HUDEP-2 (cell line): ENCODE measurements around the gene EFCAB11.

Source experiments
- DNase-seq, 76 experiments: peaks; one replicate each; lab custom pipeline; 2025; ENCODE audit not compliant: unreplicated experiment in 76 of 76; lab: John Stamatoyannopoulos, UW

Gene EFCAB11

GRCh38 chr14:89828471-89829165 lies 125.9 kb downstream of the EFCAB11 start:
- no peak for DNase-seq

GRCh38 chr14:89827265-89827664 lies 127.3 kb downstream of the EFCAB11 start:
- no peak for DNase-seq

GRCh38 chr14:89826596-89826995 lies 127.9 kb downstream of the EFCAB11 start:
- DNase-seq = no peak

- no peak for DNase-seq
Measured at GRCh38 chr14:89823743-89824142, 130.8 kb downstream of the EFCAB11 start.

- DNase-seq = no peak
Measured at GRCh38 chr14:89814126-89814525, 140.4 kb downstream of the EFCAB11 start.

GRCh38 chr14:89813617-89814031 lies 140.9 kb downstream of the EFCAB11 start:
- no peak for DNase-seq

- no peak for DNase-seq
Measured at GRCh38 chr14:89811954-89812575, 142.5 kb downstream of the EFCAB11 start.

- no peak for DNase-seq
Measured at GRCh38 chr14:89810101-89810500, 144.4 kb downstream of the EFCAB11 start.

- no peak for DNase-seq
Measured at GRCh38 chr14:89807892-89808291, 146.6 kb downstream of the EFCAB11 start.

GRCh38 chr14:89807151-89807550 lies 147.4 kb downstream of the EFCAB11 start:
- no peak for DNase-seq

GRCh38 chr14:89806451-89806850 lies 148.1 kb downstream of the EFCAB11 start:
- DNase-seq = no peak

GRCh38 chr14:89805501-89805900 lies 149.0 kb downstream of the EFCAB11 start:
- no peak for DNase-seq

GRCh38 chr14:89803542-89803941 lies 151.0 kb downstream of the EFCAB11 start:
- no peak for DNase-seq

GRCh38 chr14:89801136-89801535 lies 153.4 kb downstream of the EFCAB11 start:
- no peak for DNase-seq

GRCh38 chr14:89798212-89798773 lies 156.2 kb downstream of the EFCAB11 start:
- DNase-seq = no peak

GRCh38 chr14:89797148-89797547 lies 157.4 kb downstream of the EFCAB11 start:
- DNase-seq = no peak

GRCh38 chr14:89794096-89794495 lies 160.4 kb downstream of the EFCAB11 start:
- DNase-seq = no peak

- DNase-seq = no peak
Measured at GRCh38 chr14:89793367-89793716, 161.2 kb downstream of the EFCAB11 start.

GRCh38 chr14:89792489-89793366 lies 161.8 kb downstream of the EFCAB11 start:
- DNase-seq = no peak

- no peak for DNase-seq
Measured at GRCh38 chr14:89787525-89787924, 167.0 kb downstream of the EFCAB11 start.

GRCh38 chr14:89781046-89781445 lies 173.5 kb downstream of the EFCAB11 start:
- DNase-seq = no peak
